Right lobe of liver (tissue), 6 donors: Measurements from ENCODE around the gene HK1. TPM values are rescaled to one million over a fixed set of nuclear protein-coding genes. Genes with fewer than 3 reads are reported as not detected.

Experiments used
- ATAC-seq, 4 donors: fragments of 200-7000 bp; cut with Tn5 transposase; one replicate each; pipeline ENCODE4 v1.9.1; 2020; ENCODE audit warnings: mild to moderate bottlenecking in 4 of 4, moderate library complexity in 4 of 4
- DNase-seq, 3 donors: peaks; one replicate each; pipeline ENCODE4 v3.0.0-alpha.2; 2020
- H3K27ac ChIP-seq, 3 donors: fragments of 200-600 bp; one replicate each; pipeline ENCODE4 v1.8.0; 2022
- H3K27me3 ChIP-seq, 2 donors: fragments of 200-600 bp; one replicate each; pipeline ENCODE4 v1.8.0; 2022
- H3K36me3 ChIP-seq, 4 donors: fragments of 200-600 bp; sonication (generic) in 1 of 4; one replicate each; pipeline versions ENCODE4 v1.5.1 to v1.8.0; 2017 to 2022; ENCODE audit warnings: control low read depth in 1 of 4
- H3K4me1 ChIP-seq, 4 donors: fragments of 200-600 bp; sonication (generic) in 1 of 4; one replicate each; pipeline versions ENCODE4 v1.5.1 to v1.8.0; 2017 to 2022; ENCODE audit warnings: control low read depth in 1 of 4
- H3K4me3 ChIP-seq, 3 donors: fragments of 200-600 bp; one replicate each; pipeline ENCODE4 v1.8.0; 2022
- H3K9me3 ChIP-seq, 4 donors: fragments of 200-600 bp; sonication (generic) in 1 of 4; one replicate each; pipeline versions ENCODE4 v1.5.1 to v1.8.0; 2017 to 2022; ENCODE audit warnings: control low read depth in 1 of 4
- CTCF ChIP-seq, 4 donors: fragments of 200-600 bp in 3 of 4; fragments of 450-650 bp in 1 of 4; IDR thresholded peaks; one replicate each; pipeline versions ENCODE4 v1.5.1 to v1.8.0; 2016 to 2022; ENCODE audit warnings: antibody characterized with exemption in 4 of 4, mild to moderate bottlenecking in 2 of 4
- POLR2A ChIP-seq: fragments of 450-650 bp; IDR thresholded peaks from one replicate; pipeline ENCODE4 v1.6.1; 2017; ENCODE audit warnings: antibody characterized with exemption, mild to moderate bottlenecking
- WGBS: methylation state at CpG from one replicate; pipeline ENCODE4 v1.1.6; 2018; ENCODE audit warnings: low coverage, low lambda C conversion rate; ENCODE audit not compliant: insufficient coverage; ENCODE audit errors: missing lambda C conversion rate; 5-methylcytosine and 5-hydroxymethylcytosine counted together
- intact Hi-C, 2 donors: fragments of 100-400 bp; cut with DNase I; formaldehyde crosslinking; loops; one replicate each; pipeline versions ENCODE4 v1.11.2 to v1.14.1; 2022
- total RNA-seq, 6 experiments: library from RNA; depleted of rRNA in 2 of 6; stranded (reverse); fragments of >200 nt in 2 of 6; fragmentation: NEBNext Ultra II Directional in 3 of 6; extraction: Animal tissue kit (Norgen Biotek cat#: 25700) in 3 of 6; gene quantifications; one replicate each; pipeline versions ENCODE4 v1.1.0 to v1.2.4, GENCODE V29; 2016 to 2023
- donor health status: DM: no; HTN: yes; CAD: no.
- donor health status: DM: no; HTN: no; CAD: no.
- donor health status: DM: no; HTN: no; CAD: no.
- donor health status: DM: no; HTN: yes; CAD: no.
- donor health status: DM: no; HTN: yes; CAD: no.

The HK1 gene
- total RNA-seq, 6 experiments from 2014 or later: 4.2 to 28.0 (median 7.2) TPM

GRCh38 chr10:69434926-69435325 is 156.6 kb downstream of the HK1 start:
- no peak for TF ChIP-seq POLR2A
- no peak for TF ChIP-seq CTCF (IDR thresholded peaks at IDR 0.05)
- WGBS: 100% methylated on average over 4 of the region's 11 CpGs
- Histone ChIP-seq H3K27me3 (no peaks in the 10 kb centered on the region), H3K4me1 (no peaks in the 10 kb centered on the region), H3K27ac (no peak overlapping the region), H3K36me3 (no peaks in the 10 kb centered on the region), H3K4me3 (no peak overlapping the region), H3K9me3 (no peaks in the 10 kb centered on the region)
- ATAC-seq (no peak), DNase-seq (no peak)
- intact Hi-C loops: no loop called here

- no peak for DNase-seq
Observed at GRCh38 chr10:69435966-69436520, 157.7 kb downstream of the HK1 start.

GRCh38 chr10:69437321-69438259 is 159.3 kb downstream of the HK1 start:
- TF ChIP-seq POLR2A: no peak
- no peak for TF ChIP-seq CTCF (IDR thresholded peaks at IDR 0.05)
- no peak for ATAC-seq
- 55% methylated on average over 8 of the region's 13 CpGs for WGBS
- no peak for DNase-seq
- no peaks in the 10 kb centered on the region for H3K27me3 ChIP-seq
- no peaks in the 10 kb centered on the region for H3K4me1 ChIP-seq
- H3K27ac ChIP-seq: no peak overlapping the region
- no peaks in the 10 kb centered on the region for H3K9me3 ChIP-seq
- H3K36me3 ChIP-seq: no peaks in the 10 kb centered on the region
- intact Hi-C loops: no loop called here
- no peak overlapping the region for H3K4me3 ChIP-seq

More at GRCh38 chr10:69435966-69436520, 157.7 kb downstream of the HK1 start:
- intact Hi-C loops: no loop called here
- Histone ChIP-seq H3K27me3 (no peaks in the 10 kb centered on the region), H3K4me3 (no peak overlapping the region), H3K27ac (no peak overlapping the region), H3K36me3 (no peaks in the 10 kb centered on the region), H3K9me3 (no peaks in the 10 kb centered on the region), H3K4me1 (no peaks in the 10 kb centered on the region)
- WGBS: no CpG with 5 or more reads among the region's 14 CpGs
- peak in 1 of 4 donors; percentile 13 for ATAC-seq
- TF ChIP-seq CTCF (IDR thresholded peaks at IDR 0.05) (no peak), POLR2A (no peak)

GRCh38 chr10:69438536-69439349 is 160.4 kb downstream of the HK1 start:
- intact Hi-C loops: no loop called here
- no peak for TF ChIP-seq CTCF (IDR thresholded peaks at IDR 0.05)
- TF ChIP-seq POLR2A: no peak
- no peak overlapping the region for H3K4me3 ChIP-seq
- H3K27me3 ChIP-seq: no peaks in the 10 kb centered on the region
- H3K4me1 ChIP-seq: no peaks in the 10 kb centered on the region
- peak overlapping the region in 1 of 3 donors; percentile 18 for H3K27ac ChIP-seq
- WGBS: 24% methylated on average over 9 of the region's 10 CpGs
- no peaks in the 10 kb centered on the region for H3K9me3 ChIP-seq
- DNase-seq (no peak), ATAC-seq (peak; percentile 55 to 74 (median 64))
- no peaks in the 10 kb centered on the region for H3K36me3 ChIP-seq
